WI38 (cell line): ENCODE results near the gene PTPRE.

ENCODE experiments used
- H3K4me3 ChIP-seq: 2 replicates; pipeline ENCODE4 v1.5.1; 2011; ENCODE audit warnings: low read depth, mild to moderate bottlenecking, control low read depth, low read length
- TF ChIP-seq, protein P1 (sequence below): IDR thresholded peaks from 2 replicates; pipeline ENCODE4 v1.5.1; 2012; ENCODE audit warnings: low read depth, mild to moderate bottlenecking, control low read depth, low read length

Gene PTPRE

GRCh38 chr10:127913368-127913759 is 6.5 kb downstream of the PTPRE start:
- no peak overlapping the region for H3K4me3 ChIP-seq
- TF ChIP-seq, protein P1, sequence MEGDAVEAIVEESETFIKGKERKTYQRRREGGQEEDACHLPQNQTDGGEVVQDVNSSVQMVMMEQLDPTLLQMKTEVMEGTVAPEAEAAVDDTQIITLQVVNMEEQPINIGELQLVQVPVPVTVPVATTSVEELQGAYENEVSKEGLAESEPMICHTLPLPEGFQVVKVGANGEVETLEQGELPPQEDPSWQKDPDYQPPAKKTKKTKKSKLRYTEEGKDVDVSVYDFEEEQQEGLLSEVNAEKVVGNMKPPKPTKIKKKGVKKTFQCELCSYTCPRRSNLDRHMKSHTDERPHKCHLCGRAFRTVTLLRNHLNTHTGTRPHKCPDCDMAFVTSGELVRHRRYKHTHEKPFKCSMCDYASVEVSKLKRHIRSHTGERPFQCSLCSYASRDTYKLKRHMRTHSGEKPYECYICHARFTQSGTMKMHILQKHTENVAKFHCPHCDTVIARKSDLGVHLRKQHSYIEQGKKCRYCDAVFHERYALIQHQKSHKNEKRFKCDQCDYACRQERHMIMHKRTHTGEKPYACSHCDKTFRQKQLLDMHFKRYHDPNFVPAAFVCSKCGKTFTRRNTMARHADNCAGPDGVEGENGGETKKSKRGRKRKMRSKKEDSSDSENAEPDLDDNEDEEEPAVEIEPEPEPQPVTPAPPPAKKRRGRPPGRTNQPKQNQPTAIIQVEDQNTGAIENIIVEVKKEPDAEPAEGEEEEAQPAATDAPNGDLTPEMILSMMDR, result no peak

DNA sequence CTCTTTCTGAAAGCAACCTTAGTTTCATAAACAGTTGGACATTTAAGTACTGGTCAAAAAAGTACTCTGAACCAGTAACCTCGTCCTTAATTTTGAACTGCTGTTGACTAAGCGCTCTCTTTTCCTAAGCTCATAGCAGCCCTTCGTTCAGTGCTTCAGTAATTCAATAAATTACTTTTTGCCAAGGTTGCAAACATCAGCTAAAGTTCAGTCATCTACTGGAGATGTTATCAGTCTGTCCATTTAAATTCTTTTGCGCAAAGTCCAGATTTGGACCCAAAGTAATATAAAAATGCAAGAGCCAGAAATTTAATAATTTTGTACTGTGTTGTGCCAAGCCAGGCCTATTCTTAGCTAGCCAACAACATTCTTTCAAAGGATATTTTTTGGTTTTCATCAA is 8.4 kb downstream of the PTPRE start:
- no peak overlapping the region for H3K4me3 ChIP-seq
- TF ChIP-seq, protein P1, result no peak

- no peak overlapping the region for H3K4me3 ChIP-seq
- TF ChIP-seq, protein P1, result no peak
Observed at GRCh38 chr10:127916826-127917225, 9.9 kb downstream of the PTPRE start.

DNA sequence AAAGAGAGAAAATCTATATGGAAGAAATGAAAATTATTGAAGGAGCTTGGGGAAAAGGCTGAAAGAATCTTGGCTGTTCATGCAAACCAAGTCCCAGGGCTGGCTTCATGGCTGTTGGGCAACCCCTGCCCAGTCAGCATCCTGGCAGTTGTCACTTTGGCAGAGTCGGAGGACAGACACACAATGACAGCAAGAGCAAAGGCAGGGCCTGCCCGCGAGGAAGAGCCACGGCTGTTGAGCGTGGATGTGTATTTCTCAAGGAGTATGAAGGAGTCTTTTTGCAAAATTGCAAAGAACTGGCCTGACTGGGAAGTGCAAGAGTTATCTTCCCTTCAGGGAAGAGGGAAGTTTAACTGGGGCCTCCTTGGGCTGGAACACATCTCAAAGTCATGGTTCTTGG is 11.7 kb downstream of the PTPRE start:
- no peak overlapping the region for H3K4me3 ChIP-seq
- TF ChIP-seq, protein P1, result no peak

DNA sequence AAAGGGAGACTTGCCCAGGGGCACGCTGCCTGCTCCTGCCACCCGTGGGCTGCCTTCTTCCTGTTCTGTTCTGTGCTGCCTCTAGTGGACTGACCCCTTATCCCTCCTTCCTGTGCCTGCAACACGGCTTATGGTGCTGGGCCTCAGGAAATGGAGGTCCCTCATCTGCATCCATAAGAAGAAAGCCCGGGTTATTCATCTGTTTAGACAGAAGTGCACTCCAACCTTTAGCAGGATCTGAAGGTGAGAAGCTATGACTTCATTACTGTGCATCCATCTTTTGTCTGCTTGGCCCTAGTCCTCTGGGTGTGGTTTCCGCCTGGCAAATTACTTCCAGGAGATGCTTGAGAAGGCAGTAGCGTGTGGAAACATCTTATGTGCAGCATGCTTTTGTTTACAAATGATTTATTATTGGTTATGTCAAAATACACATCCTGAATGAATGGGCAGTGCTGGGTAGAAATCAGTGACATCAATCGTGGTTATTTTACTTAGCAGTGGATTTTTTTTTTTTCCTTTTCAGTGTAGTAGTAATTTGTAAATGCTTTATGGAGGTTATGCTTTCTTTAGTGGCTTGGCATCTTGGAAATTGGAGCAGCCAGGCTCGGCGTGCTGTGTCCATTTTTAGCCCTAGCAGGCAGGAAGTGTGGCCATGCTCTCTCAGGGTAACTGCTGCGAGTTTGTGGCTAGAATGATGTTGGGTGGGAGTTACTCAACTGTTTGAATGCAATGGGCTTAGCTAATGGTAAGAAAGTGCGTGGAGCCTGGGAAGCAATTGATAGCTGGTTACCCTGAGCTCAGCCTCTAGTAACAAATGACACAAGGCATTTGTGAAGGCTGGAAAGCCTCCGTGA is 12.7 kb downstream of the PTPRE start:
- TF ChIP-seq, protein P1, result 0 out of 2 replicates have a peak, but pooled peaks have one; percentile 21
- no peak overlapping the region for H3K4me3 ChIP-seq

DNA sequence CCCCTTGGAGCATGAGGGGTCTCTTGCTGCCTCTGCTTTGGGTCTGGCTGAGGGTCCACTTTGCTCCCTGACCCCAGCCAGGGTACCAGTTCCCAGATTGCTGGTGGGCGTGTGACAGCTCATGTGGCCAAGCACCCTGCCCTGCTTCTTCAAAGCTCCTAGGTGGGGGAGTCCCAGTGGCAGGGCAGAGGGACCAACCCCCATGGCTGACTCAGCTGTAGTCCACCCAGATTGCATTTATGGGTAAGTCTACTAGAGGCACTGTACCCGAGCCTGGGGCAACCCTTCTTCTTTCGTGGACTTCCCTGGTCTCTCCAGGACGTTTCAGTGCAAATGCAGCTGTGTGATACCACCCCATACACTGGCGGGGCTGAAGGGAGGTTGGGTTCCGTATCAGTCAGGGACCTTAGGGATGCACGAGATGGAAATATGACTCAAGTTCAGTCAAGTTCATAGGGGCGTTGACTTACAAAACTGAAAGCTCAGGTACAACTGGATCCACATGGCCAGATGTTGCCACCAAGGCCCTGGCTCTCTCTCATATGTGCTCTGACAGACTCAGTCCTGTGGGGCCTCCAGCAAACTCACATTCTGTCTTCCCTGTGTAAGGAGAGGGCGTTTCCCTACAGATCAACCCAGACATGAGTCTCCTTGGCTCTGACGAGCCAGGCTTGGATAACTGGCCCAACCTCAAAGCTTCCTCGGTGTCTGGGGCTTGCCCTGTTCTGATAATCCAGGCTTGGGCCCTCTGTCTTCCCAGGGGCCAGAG is 13.6 kb downstream of the PTPRE start:
- no peak overlapping the region for H3K4me3 ChIP-seq
- TF ChIP-seq, protein P1, result no peak
